ENCODE data around the gene CNOT8. TPM values are rescaled to one million over a fixed set of nuclear protein-coding genes. Genes with fewer than 3 reads are reported as not detected.
A peak's percentile ranks its signal among the peaks of the same experiment; 100 is the strongest.

CNOT8 gene
- 77.7 TPM for polyA plus RNA-seq (2013, experiment 1 of 2)
- polyA plus RNA-seq (2013, experiment 2 of 2) = 69.0 TPM

DNA sequence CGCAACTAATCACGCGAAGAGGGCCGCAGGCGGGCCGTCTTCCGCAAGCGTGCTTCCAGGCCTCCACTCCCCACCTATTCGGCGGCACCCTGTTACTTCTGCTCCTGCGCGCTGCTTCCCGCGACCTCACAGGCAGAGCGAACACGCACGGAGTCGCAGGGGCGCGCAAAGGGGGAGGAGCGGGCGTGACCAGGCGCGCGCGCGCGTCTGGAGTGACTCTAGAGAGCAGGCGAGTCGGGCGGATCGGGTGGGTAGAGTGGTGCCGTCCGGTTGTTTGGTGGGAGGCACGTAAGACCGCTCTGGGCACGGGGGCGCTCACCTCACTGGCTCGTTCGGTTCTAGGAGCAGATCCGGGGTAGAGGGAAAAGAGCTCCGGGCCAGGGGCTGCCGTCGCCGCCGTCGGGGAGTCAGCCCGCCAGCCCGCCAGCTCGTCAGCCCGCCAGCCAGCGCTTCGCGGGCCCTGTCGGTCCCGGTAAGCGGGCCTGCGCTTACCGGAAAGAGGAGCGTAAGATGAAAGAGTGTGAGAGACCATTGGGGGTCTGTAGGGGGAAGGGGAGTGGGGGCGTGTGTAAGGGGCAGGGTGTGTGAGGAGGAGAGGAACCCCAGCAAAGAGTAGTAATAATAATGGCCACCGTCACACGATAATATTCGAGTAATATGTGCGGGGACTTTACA, at the start of gene CNOT8:
Gene CNOT8 (plus strand): TSS at position 331 of the 675 bp plus-strand sequence. CDS start 4,652 bp downstream, outside the sequence.
- Histone ChIP-seq H3K27ac (ENCODE audit: low read depth, low read length, severe bottlenecking) (peak within 1 kb of the TSS; percentile 99), H3K4me1 (ENCODE audit: control insufficient read depth, insufficient read depth, low read length, poor library complexity, severe bottlenecking) (peaks cover 19% of the 10 kb centered on the region), H3K4me3 (ENCODE audit: extremely low read depth, insufficient read depth, low read length, poor library complexity, severe bottlenecking) (peak within 1 kb of the TSS; percentile 63), H3K36me3 (ENCODE audit: control insufficient read depth, insufficient read depth, low read length) (peaks cover 20% of the 10 kb centered on the region), H3K9me3 (ENCODE audit: control insufficient read depth, low read length) (no peaks in the 10 kb centered on the region)
- 0% methylated on average over 38 to 57 of the region's 65 CpGs for WGBS, 2 experiments (ENCODE audit: insufficient coverage in 2 of 2)

DNA sequence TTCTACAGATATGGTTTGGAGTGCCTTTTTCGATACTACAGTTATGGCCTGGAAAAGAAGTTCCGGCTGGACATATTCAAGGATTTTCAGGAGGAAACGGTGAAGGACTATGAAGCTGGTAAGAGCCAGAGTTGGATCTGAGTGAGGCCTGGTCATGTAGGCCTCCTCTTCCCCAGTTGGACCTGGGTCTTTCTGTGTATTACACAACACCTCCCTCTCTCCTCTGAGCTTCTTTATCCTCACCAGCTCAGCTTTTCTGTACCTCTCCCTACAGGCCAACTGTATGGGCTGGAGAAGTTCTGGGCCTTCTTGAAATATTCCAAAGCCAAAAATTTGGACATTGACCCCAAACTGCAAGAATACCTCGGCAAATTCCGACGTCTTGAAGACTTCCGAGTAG, 47.2 kb upstream of the CNOT8 start:
- no peak overlapping the region for H3K4me3 ChIP-seq (ENCODE audit: extremely low read depth, insufficient read depth, low read length, poor library complexity, severe bottlenecking)
- H3K4me1 ChIP-seq (ENCODE audit: control insufficient read depth, insufficient read depth, low read length, poor library complexity, severe bottlenecking) = no peaks in the 10 kb centered on the region
- H3K36me3 ChIP-seq (ENCODE audit: control insufficient read depth, insufficient read depth, low read length) = peaks cover 83% of the 10 kb centered on the region
- WGBS, 2 experiments (ENCODE audit: insufficient coverage in 2 of 2) = 95 to 96% methylated on average over 7 of the region's 7 CpGs
- H3K27ac ChIP-seq (ENCODE audit: low read depth, low read length, severe bottlenecking) = no peak overlapping the region
- no peaks in the 10 kb centered on the region for H3K9me3 ChIP-seq (ENCODE audit: control insufficient read depth, low read length)

DNA sequence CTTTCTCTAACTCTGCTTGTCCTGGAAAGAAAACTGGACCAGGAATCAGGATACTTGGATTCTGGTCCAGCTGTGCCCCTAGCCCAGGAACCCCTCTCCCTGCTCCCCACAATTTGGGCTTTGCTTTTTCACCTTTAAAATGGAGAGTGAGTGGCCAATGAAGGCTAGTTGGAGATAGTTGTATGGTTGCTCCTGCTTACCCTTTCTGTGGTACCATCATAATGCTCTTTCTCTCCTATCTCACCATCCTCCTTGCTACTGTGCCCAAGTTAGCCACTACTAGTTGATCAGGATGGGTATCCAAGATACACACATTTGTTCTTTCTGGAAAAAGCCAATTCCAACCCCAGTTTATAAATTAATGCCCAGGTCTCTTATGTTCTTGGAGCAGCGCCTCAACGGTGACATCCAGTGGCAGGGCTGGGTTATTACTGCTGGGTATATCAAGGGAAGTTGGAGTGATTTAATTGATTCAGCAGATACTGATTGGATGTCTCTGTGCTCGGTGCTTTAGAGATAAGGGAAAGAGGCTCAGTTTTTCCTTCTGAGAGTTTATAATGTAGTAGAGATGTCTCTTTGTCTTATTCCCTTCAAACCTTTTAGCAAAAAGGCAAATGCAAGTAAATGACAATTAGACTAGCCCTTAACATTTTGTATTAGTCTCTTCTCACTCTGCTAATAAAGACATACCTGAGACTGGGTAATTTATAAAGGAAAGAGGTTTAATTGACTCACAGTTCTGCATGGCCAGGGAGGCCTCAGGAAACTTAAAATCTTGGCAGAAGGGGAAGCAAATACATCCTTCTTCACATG, 46.6 kb upstream of the CNOT8 start:
- Histone ChIP-seq H3K9me3 (ENCODE audit: control insufficient read depth, low read length) (no peaks in the 10 kb centered on the region), H3K4me3 (ENCODE audit: extremely low read depth, insufficient read depth, low read length, poor library complexity, severe bottlenecking) (no peak overlapping the region), H3K4me1 (ENCODE audit: control insufficient read depth, insufficient read depth, low read length, poor library complexity, severe bottlenecking) (peaks cover 3% of the 10 kb centered on the region), H3K36me3 (ENCODE audit: control insufficient read depth, insufficient read depth, low read length) (peaks cover 83% of the 10 kb centered on the region), H3K27ac (ENCODE audit: low read depth, low read length, severe bottlenecking) (no peak overlapping the region)
- WGBS, 2 experiments (ENCODE audit: insufficient coverage in 2 of 2) = 76% methylated on average over 3 of the region's 3 CpGs; no CpG with 5 or more reads in 1 of the 2 experiments

DNA sequence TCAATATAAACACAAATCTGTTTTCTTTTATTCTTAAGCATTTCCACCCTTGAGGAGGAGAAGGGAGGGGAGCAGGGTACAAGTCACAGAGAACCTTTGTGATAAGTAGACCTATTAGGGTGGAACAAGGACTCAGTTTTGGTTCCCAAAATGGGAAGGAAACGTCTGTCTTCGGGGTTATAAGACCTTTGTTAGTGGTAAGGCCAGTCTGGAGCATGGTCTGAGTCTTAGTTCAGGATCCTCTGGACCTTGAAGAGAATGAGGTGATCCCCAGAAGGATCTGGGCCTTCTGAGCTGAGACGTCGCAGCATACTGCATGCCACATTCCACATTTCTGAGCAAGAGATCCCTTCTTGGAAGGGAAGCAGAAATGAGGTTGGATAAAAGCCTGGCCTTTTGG, 45.3 kb upstream of the CNOT8 start:
- H3K4me1 ChIP-seq (ENCODE audit: control insufficient read depth, insufficient read depth, low read length, poor library complexity, severe bottlenecking) = peaks cover 3% of the 10 kb centered on the region
- no peak overlapping the region for H3K4me3 ChIP-seq (ENCODE audit: extremely low read depth, insufficient read depth, low read length, poor library complexity, severe bottlenecking)
- 100% methylated on average over 2 to 4 of the region's 4 CpGs for WGBS, 2 experiments (ENCODE audit: insufficient coverage in 2 of 2)
- no peaks in the 10 kb centered on the region for H3K9me3 ChIP-seq (ENCODE audit: control insufficient read depth, low read length)
- peaks cover 83% of the 10 kb centered on the region for H3K36me3 ChIP-seq (ENCODE audit: control insufficient read depth, insufficient read depth, low read length)
- no peak overlapping the region for H3K27ac ChIP-seq (ENCODE audit: low read depth, low read length, severe bottlenecking)

DNA sequence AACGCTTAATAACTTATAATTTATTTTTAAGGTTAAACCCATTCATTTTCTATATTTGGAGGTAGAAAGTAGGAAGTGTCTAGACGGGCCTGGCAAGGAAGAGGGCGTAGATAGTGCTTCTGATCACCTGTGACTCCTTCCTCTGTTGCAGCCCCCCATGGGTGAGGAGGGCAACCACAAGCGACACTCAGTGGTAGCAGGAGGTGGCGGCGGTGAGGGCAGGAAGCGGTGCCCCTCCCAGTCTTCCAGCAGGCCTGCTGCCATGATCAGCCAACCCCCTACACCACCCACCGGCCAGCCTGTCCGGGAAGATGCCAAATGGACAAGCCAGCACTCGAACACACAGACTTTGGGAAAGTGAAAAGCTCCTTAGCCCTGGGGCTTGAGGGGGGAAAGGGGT, 44.7 kb upstream of the CNOT8 start:
- H3K27ac ChIP-seq (ENCODE audit: low read depth, low read length, severe bottlenecking) = no peak overlapping the region
- H3K4me3 ChIP-seq (ENCODE audit: extremely low read depth, insufficient read depth, low read length, poor library complexity, severe bottlenecking) = no peak overlapping the region
- no peaks in the 10 kb centered on the region for H3K9me3 ChIP-seq (ENCODE audit: control insufficient read depth, low read length)
- peaks cover 83% of the 10 kb centered on the region for H3K36me3 ChIP-seq (ENCODE audit: control insufficient read depth, insufficient read depth, low read length)
- 93% methylated on average over 3 of the region's 10 CpGs; no CpG with 5 or more reads in 1 of the 2 experiments for WGBS, 2 experiments (ENCODE audit: insufficient coverage in 2 of 2)
- H3K4me1 ChIP-seq (ENCODE audit: control insufficient read depth, insufficient read depth, low read length, poor library complexity, severe bottlenecking) = peaks cover 7% of the 10 kb centered on the region

DNA sequence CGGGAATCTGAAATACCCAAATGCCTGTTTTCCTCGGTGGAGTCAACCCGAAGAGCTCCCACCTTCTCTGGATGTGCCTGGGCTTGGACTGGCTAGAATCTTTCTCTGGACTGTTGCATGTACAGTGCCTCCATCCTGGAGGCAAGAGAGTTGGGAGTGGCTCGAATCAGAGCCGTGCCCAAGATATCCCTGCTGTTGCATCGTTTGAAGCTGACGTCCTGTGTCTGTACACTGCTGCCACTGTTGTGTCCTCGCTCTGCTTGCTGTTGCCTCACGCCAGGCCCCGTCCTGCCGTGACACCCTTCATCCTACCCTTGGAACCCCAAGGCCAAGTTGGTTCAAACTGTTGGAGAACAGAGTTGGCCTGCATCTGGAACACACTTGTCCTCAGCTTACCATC, 43.4 kb upstream of the CNOT8 start:
- no peak overlapping the region for H3K27ac ChIP-seq (ENCODE audit: low read depth, low read length, severe bottlenecking)
- H3K9me3 ChIP-seq (ENCODE audit: control insufficient read depth, low read length) = no peaks in the 10 kb centered on the region
- WGBS, 2 experiments (ENCODE audit: insufficient coverage in 2 of 2) = 93 to 96% methylated on average over 11 of the region's 11 CpGs
- peaks cover 93% of the 10 kb centered on the region for H3K36me3 ChIP-seq (ENCODE audit: control insufficient read depth, insufficient read depth, low read length)
- H3K4me3 ChIP-seq (ENCODE audit: extremely low read depth, insufficient read depth, low read length, poor library complexity, severe bottlenecking) = no peak overlapping the region
- H3K4me1 ChIP-seq (ENCODE audit: control insufficient read depth, insufficient read depth, low read length, poor library complexity, severe bottlenecking) = peaks cover 7% of the 10 kb centered on the region

DNA sequence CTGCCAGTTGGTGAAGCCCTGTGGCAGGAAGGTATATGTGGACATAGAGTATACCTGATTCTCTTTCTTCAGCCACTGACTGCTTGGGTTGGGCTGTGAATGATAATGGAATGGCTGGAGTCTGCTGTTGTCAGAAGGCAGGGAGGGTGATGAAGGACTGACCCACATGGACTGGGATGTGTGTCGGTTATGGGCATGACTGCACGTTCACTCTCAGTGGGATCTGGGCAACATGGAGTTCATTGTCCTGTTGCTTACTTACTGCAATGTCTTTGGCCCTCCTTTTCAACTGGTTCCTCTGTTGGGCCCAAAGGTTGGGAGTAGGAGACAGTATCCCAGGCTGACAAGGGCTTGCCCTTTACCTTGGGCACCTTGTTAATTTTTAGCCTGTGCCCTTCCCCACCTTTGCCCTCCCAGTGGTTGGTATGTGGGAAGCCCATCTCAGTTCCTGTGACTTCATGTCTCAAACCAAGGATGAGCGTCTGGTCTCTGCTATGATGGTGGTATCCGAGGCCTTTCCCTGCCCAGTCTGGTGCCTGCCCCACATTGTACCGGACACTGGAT, 42.7 kb upstream of the CNOT8 start:
- 92 to 98% methylated on average over 3 to 5 of the region's 5 CpGs for WGBS, 2 experiments (ENCODE audit: insufficient coverage in 2 of 2)
- Histone ChIP-seq H3K9me3 (ENCODE audit: control insufficient read depth, low read length) (no peaks in the 10 kb centered on the region), H3K4me1 (ENCODE audit: control insufficient read depth, insufficient read depth, low read length, poor library complexity, severe bottlenecking) (peaks cover 7% of the 10 kb centered on the region), H3K36me3 (ENCODE audit: control insufficient read depth, insufficient read depth, low read length) (peaks cover 97% of the 10 kb centered on the region), H3K27ac (ENCODE audit: low read depth, low read length, severe bottlenecking) (no peak overlapping the region), H3K4me3 (ENCODE audit: extremely low read depth, insufficient read depth, low read length, poor library complexity, severe bottlenecking) (no peak overlapping the region)

DNA sequence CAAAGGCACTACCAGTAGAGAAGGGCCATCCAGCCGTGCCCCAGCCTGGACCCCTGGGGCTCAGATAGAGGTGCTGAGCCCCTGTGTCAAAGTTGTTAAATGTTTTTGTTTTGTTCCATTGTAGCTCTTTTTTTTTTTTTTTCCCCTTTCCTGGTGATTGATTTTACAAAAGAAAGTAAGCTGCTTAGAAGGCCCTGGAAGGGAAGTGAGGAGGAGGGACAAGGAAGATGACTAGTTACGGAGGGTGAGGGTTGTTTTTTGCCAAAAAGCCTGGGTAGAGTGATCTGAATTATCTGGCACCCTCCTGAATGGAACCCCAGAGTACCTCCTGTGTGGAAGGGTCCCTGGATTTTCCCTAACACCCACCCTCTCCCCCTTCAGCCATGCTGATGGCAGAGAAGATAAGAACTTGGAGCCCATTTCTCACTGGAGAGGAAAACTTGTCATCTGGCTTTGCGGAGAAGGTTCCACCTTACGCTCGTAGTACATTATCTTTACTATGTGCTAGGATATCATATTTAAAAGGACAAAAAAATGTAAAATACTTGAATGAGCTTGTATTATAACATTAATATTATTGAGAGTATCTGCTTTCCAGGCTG, 41.4 kb upstream of the CNOT8 start:
- no peak overlapping the region for H3K27ac ChIP-seq (ENCODE audit: low read depth, low read length, severe bottlenecking)

DNA sequence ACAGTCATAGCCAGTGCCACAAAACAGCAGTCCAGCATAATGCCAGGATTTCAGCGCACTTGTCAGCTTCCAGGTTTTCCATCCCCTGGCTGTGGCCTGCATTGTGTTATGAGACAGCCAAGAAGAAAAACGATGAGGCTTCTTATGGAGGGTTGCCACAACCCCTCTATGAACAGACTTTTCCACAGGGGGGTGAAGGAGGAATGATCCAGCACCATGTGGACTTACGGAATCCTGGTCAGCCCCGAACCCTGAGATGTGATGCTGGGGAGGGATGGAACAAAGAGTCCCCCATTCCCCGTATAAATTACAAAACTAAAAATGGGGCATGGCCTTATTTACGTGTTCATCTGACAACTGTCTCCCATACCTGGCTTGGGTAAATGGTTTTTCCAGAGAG, 40.6 kb upstream of the CNOT8 start:
- no peaks in the 10 kb centered on the region for H3K9me3 ChIP-seq (ENCODE audit: control insufficient read depth, low read length)
- 93 to 100% methylated on average over 2 to 3 of the region's 6 CpGs for WGBS, 2 experiments (ENCODE audit: insufficient coverage in 2 of 2)
- no peak overlapping the region for H3K4me3 ChIP-seq (ENCODE audit: extremely low read depth, insufficient read depth, low read length, poor library complexity, severe bottlenecking)
- peaks cover 99% of the 10 kb centered on the region for H3K36me3 ChIP-seq (ENCODE audit: control insufficient read depth, insufficient read depth, low read length)
- H3K27ac ChIP-seq (ENCODE audit: low read depth, low read length, severe bottlenecking) = no peak overlapping the region
- H3K4me1 ChIP-seq (ENCODE audit: control insufficient read depth, insufficient read depth, low read length, poor library complexity, severe bottlenecking) = peaks cover 7% of the 10 kb centered on the region

More for the DNA sequence above, 41.4 kb upstream of the CNOT8 start:
- Histone ChIP-seq H3K4me3 (ENCODE audit: extremely low read depth, insufficient read depth, low read length, poor library complexity, severe bottlenecking) (no peak overlapping the region), H3K4me1 (ENCODE audit: control insufficient read depth, insufficient read depth, low read length, poor library complexity, severe bottlenecking) (peaks cover 7% of the 10 kb centered on the region), H3K9me3 (ENCODE audit: control insufficient read depth, low read length) (no peaks in the 10 kb centered on the region), H3K36me3 (ENCODE audit: control insufficient read depth, insufficient read depth, low read length) (peaks cover 98% of the 10 kb centered on the region)
- WGBS, 2 experiments (ENCODE audit: insufficient coverage in 2 of 2) = 94% methylated on average over 2 of the region's 5 CpGs; no CpG with 5 or more reads in 1 of the 2 experiments

DNA sequence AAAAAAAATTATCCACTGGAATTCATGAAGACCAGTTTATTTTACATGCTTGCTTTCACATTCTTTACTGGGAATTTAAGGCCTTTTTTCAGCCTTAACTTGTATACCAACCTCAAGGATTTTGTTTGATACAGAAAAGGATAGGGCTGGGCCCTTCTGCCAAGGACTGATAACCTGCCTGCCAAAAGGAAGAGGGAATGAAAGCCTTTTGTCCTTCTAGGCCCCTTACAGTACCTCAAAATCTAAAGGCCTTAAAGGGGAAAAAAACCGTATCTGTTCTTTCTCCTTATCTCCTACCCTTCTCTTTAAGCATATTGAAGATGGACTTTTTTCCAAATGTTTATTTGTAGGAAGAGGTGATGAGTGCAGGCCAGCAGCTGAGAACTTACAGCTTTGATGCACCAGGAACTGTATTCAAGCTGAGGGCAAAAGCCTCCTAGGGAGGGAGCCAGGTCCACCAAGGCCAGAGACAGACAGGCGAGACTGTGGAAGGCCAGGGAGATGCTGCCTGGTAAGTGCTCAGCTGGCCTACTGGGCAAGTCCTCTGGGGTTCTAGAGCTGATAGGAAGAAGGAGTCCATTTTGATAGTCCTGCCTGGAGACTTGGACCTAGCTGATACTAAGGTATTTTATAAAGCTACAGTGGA, 39.8 kb upstream of the CNOT8 start:
- 87 to 100% methylated on average over 1 of the region's 2 CpGs for WGBS, 2 experiments (ENCODE audit: insufficient coverage in 2 of 2)
- H3K4me1 ChIP-seq (ENCODE audit: control insufficient read depth, insufficient read depth, low read length, poor library complexity, severe bottlenecking) = peaks cover 7% of the 10 kb centered on the region
- H3K4me3 ChIP-seq (ENCODE audit: extremely low read depth, insufficient read depth, low read length, poor library complexity, severe bottlenecking) = no peak overlapping the region
- H3K27ac ChIP-seq (ENCODE audit: low read depth, low read length, severe bottlenecking) = peak overlapping the region; percentile 23
- peaks cover 99% of the 10 kb centered on the region for H3K36me3 ChIP-seq (ENCODE audit: control insufficient read depth, insufficient read depth, low read length)
- no peaks in the 10 kb centered on the region for H3K9me3 ChIP-seq (ENCODE audit: control insufficient read depth, low read length)
